ENCODE measurements around the gene ST8SIA2.

GRCh38 chr15:92425578-92426225 is 32.0 kb downstream of the ST8SIA2 start:
- TF ChIP-seq, protein P1, sequence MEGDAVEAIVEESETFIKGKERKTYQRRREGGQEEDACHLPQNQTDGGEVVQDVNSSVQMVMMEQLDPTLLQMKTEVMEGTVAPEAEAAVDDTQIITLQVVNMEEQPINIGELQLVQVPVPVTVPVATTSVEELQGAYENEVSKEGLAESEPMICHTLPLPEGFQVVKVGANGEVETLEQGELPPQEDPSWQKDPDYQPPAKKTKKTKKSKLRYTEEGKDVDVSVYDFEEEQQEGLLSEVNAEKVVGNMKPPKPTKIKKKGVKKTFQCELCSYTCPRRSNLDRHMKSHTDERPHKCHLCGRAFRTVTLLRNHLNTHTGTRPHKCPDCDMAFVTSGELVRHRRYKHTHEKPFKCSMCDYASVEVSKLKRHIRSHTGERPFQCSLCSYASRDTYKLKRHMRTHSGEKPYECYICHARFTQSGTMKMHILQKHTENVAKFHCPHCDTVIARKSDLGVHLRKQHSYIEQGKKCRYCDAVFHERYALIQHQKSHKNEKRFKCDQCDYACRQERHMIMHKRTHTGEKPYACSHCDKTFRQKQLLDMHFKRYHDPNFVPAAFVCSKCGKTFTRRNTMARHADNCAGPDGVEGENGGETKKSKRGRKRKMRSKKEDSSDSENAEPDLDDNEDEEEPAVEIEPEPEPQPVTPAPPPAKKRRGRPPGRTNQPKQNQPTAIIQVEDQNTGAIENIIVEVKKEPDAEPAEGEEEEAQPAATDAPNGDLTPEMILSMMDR (tag by site-specific recombination; IDR thresholded peaks at IDR 0.05), result no peak
- no peak for TF ChIP-seq SALL2 (tag by site-specific recombination; IDR thresholded peaks at IDR 0.05; ENCODE audit: borderline replicate concordance)
- TF ChIP-seq ZNF133 (tag by site-specific recombination; IDR thresholded peaks at IDR 0.05), result no peak
- TF ChIP-seq ZNF24 (tag by site-specific recombination; IDR thresholded peaks at IDR 0.05), result no peak
- no peak for TF ChIP-seq ZNF132 (tag by site-specific recombination; IDR thresholded peaks at IDR 0.05; ENCODE audit: borderline replicate concordance)
- TF ChIP-seq ZNF530 (tag by site-specific recombination; IDR thresholded peaks at IDR 0.05; ENCODE audit: low read depth), result no peak
- TF ChIP-seq PRDM10 (tag by site-specific recombination; IDR thresholded peaks at IDR 0.05), result no peak
- no peak for TF ChIP-seq ZNF223 (tag by site-specific recombination; IDR thresholded peaks at IDR 0.05)
- TF ChIP-seq ZNF558 (tag by site-specific recombination; IDR thresholded peaks at IDR 0.05), result no peak
